ENCODE data around the gene AP3B1.

GRCh38 chr5:78004559-78004958, 289.9 kb downstream of the AP3B1 start:
- TF ChIP-seq CTCF (conservative IDR thresholded peaks at IDR 0.05; ENCODE audit: low read depth in 2 of 2) = no peak
- no peak for TF ChIP-seq EZH2phosphoT487 (IDR thresholded peaks at IDR 0.05; ENCODE audit: unreplicated experiment)
- TF ChIP-seq POLR2AphosphoS5 (IDR thresholded peaks at IDR 0.05; ENCODE audit: low read depth) = no peak

Data from GM23338 (cell line).